Tibial nerve (tissue), 4 donors: ENCODE measurements around the gene TRAF7. TPM values are rescaled to one million over a fixed set of nuclear protein-coding genes. Genes with fewer than 3 reads are reported as not detected.
A peak's percentile ranks its signal among the peaks of the same experiment; 100 is the strongest.
"Not testable (repeated sequence)": the region's sequence is repeated elsewhere in the genome, so short reads cannot be mapped to it uniquely, and the experiment has no call there.

ENCODE experiments used
- DNase-seq, 2 donors: peaks; one replicate each; pipeline ENCODE4 v3.0.0-alpha.2; 2019; ENCODE audit warnings: low spot score in 2 of 2
- H3K27ac ChIP-seq, 4 donors: fragments of 200-600 bp; sonication (generic) in 3 of 4; one replicate each; pipeline ENCODE4 v1.5.1; 2017 to 2019; ENCODE audit warnings: mild to moderate bottlenecking in 1 of 4
- H3K27me3 ChIP-seq, 2 donors: fragments of 200-600 bp; sonication (generic) in 1 of 2; one replicate each; pipeline versions ENCODE4 v1.5.1 to v1.6.0; 2017 to 2019
- H3K36me3 ChIP-seq, 3 donors: fragments of 200-600 bp; sonication (generic); one replicate each; pipeline ENCODE4 v1.5.1; 2018 to 2019
- H3K4me1 ChIP-seq, 4 donors: fragments of 200-600 bp; sonication (generic) in 3 of 4; one replicate each; pipeline ENCODE4 v1.5.1; 2017 to 2019
- H3K4me3 ChIP-seq, 4 donors: fragments of 200-600 bp; sonication (generic) in 3 of 4; one replicate each; pipeline ENCODE4 v1.5.1; 2017 to 2019; ENCODE audit warnings: mild to moderate bottlenecking in 1 of 4, moderate library complexity in 1 of 4
- H3K9me3 ChIP-seq, 4 donors: fragments of 200-600 bp; sonication (generic) in 3 of 4; one replicate each; pipeline ENCODE4 v1.5.1; 2017 to 2019
- EP300 ChIP-seq, 2 donors: sonication (generic); formaldehyde crosslinking; IDR thresholded peaks; one replicate each; pipeline ENCODE4 v1.6.1; 2017; ENCODE audit warnings: antibody characterized with exemption in 2 of 2, mild to moderate bottlenecking in 1 of 2
- POLR2A ChIP-seq, 2 donors: fragments of 450-650 bp; IDR thresholded peaks; one replicate each; pipeline ENCODE4 v1.6.1; 2017; ENCODE audit warnings: antibody characterized with exemption in 2 of 2, mild to moderate bottlenecking in 2 of 2, moderate library complexity in 2 of 2
- WGBS, 2 donors: methylation state at CpG; one replicate each; pipeline ENCODE4 v1.1.5; 2018; 5-methylcytosine and 5-hydroxymethylcytosine counted together
- total RNA-seq, 4 donors: library from RNA; depleted of rRNA; stranded (reverse); fragments of >200 nt; gene quantifications; one replicate each; pipeline ENCODE4 v1.1.0, GENCODE V29; 2016
- TF ChIP-seq, protein P1 (sequence below), 5 experiments: fragments of 200-600 bp in 3 of 5; fragments of 450-650 bp in 2 of 5; sonication (generic) in 3 of 5; IDR thresholded peaks; one replicate each; pipeline ENCODE4 v1.5.1; 2016 to 2019; ENCODE audit warnings: antibody characterized with exemption in 5 of 5, mild to moderate bottlenecking in 3 of 5, moderate library complexity in 2 of 5

The TRAF7 gene
- total RNA-seq, 4 donors from 2014 or later: 29.1 to 53.7 (median 38.4) TPM

DNA sequence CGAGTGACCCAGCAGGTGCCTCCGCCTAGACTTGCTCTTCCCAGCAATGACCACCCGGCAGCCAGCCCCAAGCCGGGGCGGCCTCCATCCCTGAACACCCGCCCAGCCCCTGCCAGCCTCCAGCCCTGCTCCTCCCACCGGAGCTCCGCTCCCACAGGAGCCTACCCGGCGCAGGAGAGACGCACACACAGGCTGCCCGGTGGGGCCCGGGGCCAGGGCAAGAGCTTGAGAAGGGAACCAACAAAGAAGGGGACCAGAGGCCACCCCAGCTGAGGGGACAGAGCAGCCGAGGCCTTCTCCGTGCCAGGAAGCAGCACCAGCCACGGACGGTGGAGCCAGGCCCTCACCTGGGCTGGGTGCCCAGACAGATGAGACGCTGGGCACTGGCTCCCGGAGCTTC is 33.7 kb upstream of the TRAF7 start:
- 35 to 69% methylated on average over 7 to 17 of the region's 19 CpGs for WGBS, 2 donors
- Histone ChIP-seq H3K4me3 (no peak overlapping the region), H3K27me3 (no peaks in the 10 kb centered on the region), H3K27ac (peak overlapping the region in 3 of 4 donors; percentile 56 to 87 (median 86)), H3K36me3 (peaks cover 0 to 6% (median 0%) of the 10 kb centered on the region in 3 donors), H3K4me1 (peaks cover 0 to 73% (median 42%) of the 10 kb centered on the region in 4 donors), H3K9me3 (no peaks in the 10 kb centered on the region)
- DNase-seq: no peak
- TF ChIP-seq, protein P1, sequence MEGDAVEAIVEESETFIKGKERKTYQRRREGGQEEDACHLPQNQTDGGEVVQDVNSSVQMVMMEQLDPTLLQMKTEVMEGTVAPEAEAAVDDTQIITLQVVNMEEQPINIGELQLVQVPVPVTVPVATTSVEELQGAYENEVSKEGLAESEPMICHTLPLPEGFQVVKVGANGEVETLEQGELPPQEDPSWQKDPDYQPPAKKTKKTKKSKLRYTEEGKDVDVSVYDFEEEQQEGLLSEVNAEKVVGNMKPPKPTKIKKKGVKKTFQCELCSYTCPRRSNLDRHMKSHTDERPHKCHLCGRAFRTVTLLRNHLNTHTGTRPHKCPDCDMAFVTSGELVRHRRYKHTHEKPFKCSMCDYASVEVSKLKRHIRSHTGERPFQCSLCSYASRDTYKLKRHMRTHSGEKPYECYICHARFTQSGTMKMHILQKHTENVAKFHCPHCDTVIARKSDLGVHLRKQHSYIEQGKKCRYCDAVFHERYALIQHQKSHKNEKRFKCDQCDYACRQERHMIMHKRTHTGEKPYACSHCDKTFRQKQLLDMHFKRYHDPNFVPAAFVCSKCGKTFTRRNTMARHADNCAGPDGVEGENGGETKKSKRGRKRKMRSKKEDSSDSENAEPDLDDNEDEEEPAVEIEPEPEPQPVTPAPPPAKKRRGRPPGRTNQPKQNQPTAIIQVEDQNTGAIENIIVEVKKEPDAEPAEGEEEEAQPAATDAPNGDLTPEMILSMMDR (IDR thresholded peaks at IDR 0.05): no peak
- TF ChIP-seq EP300 (IDR thresholded peaks at IDR 0.05): no peak
- no peak for TF ChIP-seq POLR2A (IDR thresholded peaks at IDR 0.05)

DNA sequence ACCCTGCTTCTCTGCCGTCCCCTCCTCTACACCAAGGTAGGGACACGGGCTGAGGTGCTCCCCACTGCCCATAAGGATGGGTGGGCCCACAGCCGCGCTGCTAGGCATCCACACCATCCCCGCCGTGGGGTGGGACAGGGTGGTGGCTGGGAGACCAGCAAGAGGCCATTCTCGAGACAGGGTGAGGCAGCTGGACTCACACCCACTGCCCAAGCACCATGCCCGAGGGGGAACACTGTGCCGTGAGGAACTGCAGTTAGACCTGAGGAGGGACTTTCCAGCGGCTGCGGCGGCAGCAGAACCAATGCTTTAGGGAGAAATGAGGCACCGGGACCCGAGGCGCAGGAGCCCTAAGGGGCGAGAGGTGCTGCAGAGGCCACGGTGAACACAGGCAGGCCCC is 33.2 kb upstream of the TRAF7 start:
- Histone ChIP-seq H3K9me3 (no peaks in the 10 kb centered on the region), H3K27ac (peak overlapping the region; percentile 45 to 87 (median 71)), H3K36me3 (peaks cover 0 to under 1% (median 0%) of the 10 kb centered on the region in 3 donors), H3K27me3 (no peaks in the 10 kb centered on the region), H3K4me1 (peaks cover 0 to 73% (median 48%) of the 10 kb centered on the region in 4 donors), H3K4me3 (no peak overlapping the region)
- 72 to 74% methylated on average over 13 to 16 of the region's 17 CpGs for WGBS, 2 donors
- TF ChIP-seq EP300 (IDR thresholded peaks at IDR 0.05): no peak
- TF ChIP-seq, protein P1 (IDR thresholded peaks at IDR 0.05): no peak
- no peak for DNase-seq

DNA sequence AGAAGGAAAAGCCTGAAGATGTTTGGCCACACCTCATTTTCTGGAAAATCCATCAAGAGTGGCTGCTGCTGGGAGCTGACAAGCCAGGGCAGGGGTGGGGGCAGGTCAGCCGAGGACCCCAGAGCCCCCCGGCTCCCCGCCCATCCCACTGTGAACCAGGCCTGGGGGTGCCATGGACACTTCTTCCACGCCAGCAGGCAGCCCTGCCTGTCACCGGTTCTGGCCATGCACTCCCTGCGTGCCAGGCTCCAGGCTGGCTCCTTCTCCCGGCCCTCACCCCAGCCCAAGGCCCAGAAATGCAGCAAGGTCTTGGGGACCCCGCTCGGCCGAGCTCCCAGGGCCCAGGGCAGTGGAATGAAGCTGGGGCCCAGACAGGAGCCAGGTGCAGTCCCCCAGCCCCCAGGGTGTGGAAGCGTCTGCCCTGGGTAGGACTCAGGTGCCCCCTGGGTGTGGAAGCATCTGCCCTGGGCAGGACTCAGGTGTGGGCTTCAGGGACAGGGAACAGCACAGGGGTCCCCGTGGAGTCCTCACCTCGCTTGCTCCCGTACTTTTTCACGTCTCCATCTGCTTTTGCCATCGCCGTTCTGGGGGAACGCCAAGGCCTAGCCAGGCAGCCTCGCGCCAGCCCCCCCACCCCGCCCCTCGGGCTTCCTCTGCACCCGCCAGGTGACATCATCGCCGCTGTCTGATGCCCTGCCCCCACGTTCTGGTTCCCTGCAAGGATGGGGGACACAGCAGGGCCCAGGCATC is 32.5 kb upstream of the TRAF7 start:
- Histone ChIP-seq H3K27ac (peak overlapping the region; percentile 45 to 87 (median 71)), H3K4me1 (peaks cover 0 to 73% (median 50%) of the 10 kb centered on the region in 4 donors)
- H3K9me3 ChIP-seq, H3K27me3 ChIP-seq, H3K4me3 ChIP-seq, H3K36me3 ChIP-seq, DNase-seq: not testable (repeated sequence)
- 72 to 83% methylated on average over 6 to 9 of the region's 26 CpGs for WGBS, 2 donors

DNA sequence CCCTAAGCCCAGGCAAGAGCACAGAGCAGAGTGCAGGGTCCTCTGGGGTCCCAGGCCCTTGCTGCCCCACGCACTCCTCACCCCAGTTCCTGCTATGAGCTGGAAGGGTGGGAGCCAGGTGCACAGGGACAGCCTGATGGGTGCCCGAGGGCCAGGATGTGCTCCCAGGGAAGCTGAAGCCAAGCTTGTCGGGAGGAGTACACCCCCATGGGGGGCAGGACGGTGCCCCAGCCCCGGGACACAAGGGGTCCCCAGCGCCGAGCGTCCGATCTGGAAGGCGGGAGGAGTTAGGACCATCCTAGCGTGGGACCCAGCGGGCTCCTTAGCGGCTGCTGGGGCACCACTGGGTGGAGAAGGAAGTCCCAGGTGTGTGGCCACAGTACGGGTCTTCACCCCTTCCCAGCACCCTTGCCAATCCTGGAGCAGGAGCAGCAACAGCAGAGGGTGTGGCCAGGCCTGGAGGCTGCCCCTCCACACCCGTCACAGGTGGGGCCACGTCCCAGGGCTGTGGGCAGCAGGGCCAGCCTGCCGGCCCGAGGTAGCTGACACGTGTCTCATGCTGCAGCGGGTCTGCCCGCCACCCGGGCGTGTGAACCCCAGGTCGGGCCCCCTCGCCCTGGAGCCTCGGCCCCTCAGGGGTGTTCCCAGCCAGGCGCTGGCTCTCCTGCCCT is 31.7 kb upstream of the TRAF7 start:
- not testable (repeated sequence) for H3K9me3 ChIP-seq, H3K36me3 ChIP-seq, H3K27me3 ChIP-seq, DNase-seq
- Histone ChIP-seq H3K4me3 (peak overlapping the region in 3 of 4 donors; percentile 13 to 43 (median 30)), H3K4me1 (peaks cover 0 to 80% (median 56%) of the 10 kb centered on the region in 4 donors), H3K27ac (peak overlapping the region; percentile 76 to 87 (median 85))
- 45% methylated on average over 8 of the region's 27 CpGs; no CpG with 5 or more reads in 1 of the 2 donors for WGBS, 2 donors

DNA sequence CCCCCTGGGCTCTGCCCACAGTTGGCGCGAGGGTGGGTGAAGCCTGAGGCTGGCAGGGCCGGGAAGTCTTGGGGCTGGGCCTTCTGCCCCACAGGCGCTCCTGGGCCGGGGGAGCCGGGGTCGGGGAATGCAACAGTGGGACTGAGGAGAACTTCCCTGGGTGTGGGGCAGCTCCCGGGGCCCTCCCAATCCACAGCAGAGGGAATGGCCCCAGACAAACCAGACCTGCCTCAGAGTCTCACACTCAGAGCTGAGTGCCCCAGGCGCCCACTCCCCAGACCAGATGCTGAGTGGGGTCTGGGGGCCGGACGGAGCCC is 31.2 kb upstream of the TRAF7 start:
- H3K27me3 ChIP-seq, H3K9me3 ChIP-seq, H3K36me3 ChIP-seq, DNase-seq: not testable (repeated sequence)
- 17% methylated on average over 8 of the region's 11 CpGs; no CpG with 5 or more reads in 1 of the 2 donors for WGBS, 2 donors
- peaks cover 0 to 82% (median 59%) of the 10 kb centered on the region in 4 donors for H3K4me1 ChIP-seq
- H3K27ac ChIP-seq: peak overlapping the region; percentile 76 to 87 (median 85)
- H3K4me3 ChIP-seq: peak overlapping the region; percentile 9 to 43 (median 22)

DNA sequence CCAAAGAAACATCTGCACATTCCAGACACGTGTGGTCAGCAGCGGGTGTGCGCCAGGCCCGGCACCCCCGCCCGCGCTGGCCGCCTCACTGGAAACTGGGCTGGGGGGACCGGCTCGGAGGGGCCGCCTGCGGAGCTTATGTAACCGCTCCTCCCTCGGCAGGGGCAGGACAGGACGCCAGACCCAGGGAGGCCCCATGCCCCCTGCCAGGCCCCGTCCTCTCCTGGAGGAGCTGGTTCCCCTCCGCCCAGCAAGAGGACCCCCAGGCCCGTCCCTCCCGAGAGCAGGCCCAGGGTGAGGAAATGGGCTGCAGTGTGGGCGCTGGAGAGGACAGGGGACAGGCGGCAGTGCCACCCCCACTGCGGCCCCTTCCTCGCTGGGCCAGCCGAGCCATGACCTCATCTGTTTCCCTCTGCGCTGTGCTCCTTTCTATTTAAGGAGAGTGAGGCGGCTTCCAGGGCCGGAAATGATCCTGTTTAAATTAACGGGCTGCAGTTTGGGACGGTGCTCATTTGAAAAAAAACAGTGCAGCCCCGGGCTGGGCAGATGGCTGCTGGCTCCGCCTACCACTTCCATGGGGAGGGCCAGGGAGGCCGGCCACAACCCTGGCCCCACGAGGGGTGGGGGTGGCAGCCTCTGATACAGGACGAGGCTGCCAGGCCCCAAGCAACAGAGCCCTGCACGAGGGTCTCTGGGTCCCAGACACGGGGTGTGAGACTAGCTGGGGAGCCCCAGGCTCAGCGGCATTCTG is 30.7 kb upstream of the TRAF7 start:
- Histone ChIP-seq H3K4me3 (peak overlapping the region; percentile 9 to 43 (median 22)), H3K4me1 (peaks cover 0 to 83% (median 60%) of the 10 kb centered on the region in 4 donors), H3K27ac (peak overlapping the region; percentile 76 to 87 (median 85))
- not testable (repeated sequence) for H3K9me3 ChIP-seq, H3K27me3 ChIP-seq, H3K36me3 ChIP-seq
- peak in 1 of 2 donors; percentile 40 for DNase-seq
- WGBS, 2 donors: 0 to 5% methylated on average over 4 to 29 of the region's 37 CpGs

DNA sequence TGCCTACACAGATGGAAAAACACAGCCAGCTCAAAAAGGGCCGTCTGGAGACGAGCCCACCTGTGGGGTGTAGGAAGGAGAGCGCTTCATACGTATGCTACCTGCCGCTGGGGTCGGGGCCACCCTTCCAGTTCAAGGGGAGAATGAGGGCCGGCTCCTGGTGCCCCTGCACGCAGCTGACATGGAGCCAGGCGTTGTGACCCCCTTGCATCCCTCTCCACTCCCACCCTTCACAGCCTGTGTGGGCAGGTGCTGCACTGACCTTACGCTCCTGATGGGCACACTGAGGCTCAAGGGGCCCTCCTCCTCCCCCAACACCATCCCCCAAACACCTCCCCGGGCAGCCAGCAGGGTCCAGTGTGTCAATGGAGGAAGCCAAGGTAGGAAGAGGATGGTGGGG is 30.0 kb upstream of the TRAF7 start:
- H3K4me3 ChIP-seq: peak overlapping the region in 2 of 4 donors; percentile 13 to 43

More for the DNA sequence above, 30.0 kb upstream of the TRAF7 start:
- 30 to 40% methylated on average over 10 of the region's 11 CpGs for WGBS, 2 donors
- not testable (repeated sequence) for DNase-seq, H3K27me3 ChIP-seq, H3K36me3 ChIP-seq, H3K9me3 ChIP-seq
- peak overlapping the region; percentile 76 to 87 (median 85) for H3K27ac ChIP-seq
- peaks cover 0 to 87% (median 63%) of the 10 kb centered on the region in 4 donors for H3K4me1 ChIP-seq
